ENCODE results near the gene LRIG1.

The LRIG1 gene

DNA sequence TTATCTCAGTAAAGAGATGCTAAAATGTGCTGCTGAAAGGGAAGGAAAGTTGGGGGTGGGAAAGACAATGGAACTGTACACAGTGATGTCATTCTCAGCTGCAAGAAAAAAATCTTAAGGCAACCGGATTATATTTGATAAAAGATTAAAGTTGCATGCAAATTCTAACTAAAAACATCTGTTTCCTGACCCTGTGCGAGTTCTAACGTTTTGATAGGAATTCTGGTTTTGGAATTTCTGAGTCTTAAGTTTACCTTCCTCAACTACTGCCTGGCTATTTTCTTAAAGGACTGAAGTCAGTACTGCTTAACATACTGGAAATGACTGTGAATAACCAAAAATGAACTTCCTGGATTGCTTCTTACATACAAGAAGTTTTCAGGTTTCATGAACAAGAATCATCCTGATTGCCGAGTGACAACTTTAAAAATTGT is 164.5 kb downstream of the LRIG1 start:
- Histone ChIP-seq H3K4me3 (IDR thresholded peaks at IDR 0.05; ENCODE audit: insufficient read depth, low read depth, low read length) (no peak overlapping the region), H3K27me3 (ENCODE audit: insufficient read depth, low read depth) (no peaks in the 10 kb centered on the region), H3K27ac (no peak overlapping the region), H3K9ac (no peak overlapping the region), H3K4me1 (ENCODE audit: low read depth, poor library complexity, severe bottlenecking) (no peaks in the 10 kb centered on the region), H3K4me2 (no peak overlapping the region), H3K36me3 (ENCODE audit: insufficient read depth) (no peaks in the 10 kb centered on the region), H4K20me1 (ENCODE audit: insufficient read depth) (no peaks in the 10 kb centered on the region), H2AFZ (ENCODE audit: low read depth) (no peak overlapping the region), H3K79me2 (ENCODE audit: insufficient read depth, low read depth) (no peaks in the 10 kb centered on the region)
- TF ChIP-seq, protein P1, sequence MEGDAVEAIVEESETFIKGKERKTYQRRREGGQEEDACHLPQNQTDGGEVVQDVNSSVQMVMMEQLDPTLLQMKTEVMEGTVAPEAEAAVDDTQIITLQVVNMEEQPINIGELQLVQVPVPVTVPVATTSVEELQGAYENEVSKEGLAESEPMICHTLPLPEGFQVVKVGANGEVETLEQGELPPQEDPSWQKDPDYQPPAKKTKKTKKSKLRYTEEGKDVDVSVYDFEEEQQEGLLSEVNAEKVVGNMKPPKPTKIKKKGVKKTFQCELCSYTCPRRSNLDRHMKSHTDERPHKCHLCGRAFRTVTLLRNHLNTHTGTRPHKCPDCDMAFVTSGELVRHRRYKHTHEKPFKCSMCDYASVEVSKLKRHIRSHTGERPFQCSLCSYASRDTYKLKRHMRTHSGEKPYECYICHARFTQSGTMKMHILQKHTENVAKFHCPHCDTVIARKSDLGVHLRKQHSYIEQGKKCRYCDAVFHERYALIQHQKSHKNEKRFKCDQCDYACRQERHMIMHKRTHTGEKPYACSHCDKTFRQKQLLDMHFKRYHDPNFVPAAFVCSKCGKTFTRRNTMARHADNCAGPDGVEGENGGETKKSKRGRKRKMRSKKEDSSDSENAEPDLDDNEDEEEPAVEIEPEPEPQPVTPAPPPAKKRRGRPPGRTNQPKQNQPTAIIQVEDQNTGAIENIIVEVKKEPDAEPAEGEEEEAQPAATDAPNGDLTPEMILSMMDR (conservative IDR thresholded peaks at IDR 0.05; ENCODE audit: low read depth, low read length), result no peak

DNA sequence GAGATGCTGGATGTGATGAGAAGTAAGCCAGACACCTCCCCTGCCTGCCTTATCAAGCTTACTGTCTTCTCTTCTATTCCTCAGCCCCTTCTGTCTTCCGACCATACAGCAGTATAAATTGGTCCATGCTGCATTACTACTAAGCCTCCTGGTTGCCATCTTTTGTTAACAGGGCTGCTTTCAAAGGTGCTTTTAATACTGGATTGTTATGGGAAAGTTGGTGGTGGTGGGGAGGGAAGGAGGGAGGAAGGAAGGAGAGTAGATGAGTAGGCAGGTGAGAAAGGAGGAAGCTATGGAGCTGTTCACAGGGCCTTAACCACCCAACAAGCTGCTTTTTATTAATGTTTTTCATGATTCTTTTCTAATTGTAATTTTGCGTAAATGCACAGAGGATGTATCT is 165.2 kb downstream of the LRIG1 start:
- Histone ChIP-seq H3K79me2 (ENCODE audit: insufficient read depth, low read depth) (no peaks in the 10 kb centered on the region), H3K9ac (no peak overlapping the region), H4K20me1 (ENCODE audit: insufficient read depth) (no peaks in the 10 kb centered on the region), H2AFZ (ENCODE audit: low read depth) (no peak overlapping the region), H3K4me3 (IDR thresholded peaks at IDR 0.05; ENCODE audit: insufficient read depth, low read depth, low read length) (no peak overlapping the region), H3K27ac (no peak overlapping the region), H3K36me3 (ENCODE audit: insufficient read depth) (no peaks in the 10 kb centered on the region), H3K27me3 (ENCODE audit: insufficient read depth, low read depth) (no peaks in the 10 kb centered on the region), H3K4me2 (no peak overlapping the region), H3K4me1 (ENCODE audit: low read depth, poor library complexity, severe bottlenecking) (no peaks in the 10 kb centered on the region)
- TF ChIP-seq, protein P1 (conservative IDR thresholded peaks at IDR 0.05; ENCODE audit: low read depth, low read length), result no peak

Data from KMS-11 (cell line).